H9 (cell line): ENCODE results near the gene FAF1. TPM values are rescaled to one million over a fixed set of nuclear protein-coding genes. Genes with fewer than 3 reads are reported as not detected.

Experiments
- DNase-seq: peaks from one replicate; pipeline ENCODE4 v3.0.0-alpha.2; 2017
- H2AFZ ChIP-seq: one replicate; pipeline ENCODE4 v1.6.1; 2013; ENCODE audit warnings: mild to moderate bottlenecking, low read length, control low read depth, moderate library complexity
- H2AK5ac ChIP-seq: 2 replicates; pipeline ENCODE4 v1.6.1; 2013; ENCODE audit warnings: low read length, control low read depth, mixed read lengths; ENCODE audit not compliant: insufficient read length
- H2BK120ac ChIP-seq: one replicate; pipeline ENCODE4 v1.6.1; 2013; ENCODE audit warnings: low read depth, mild to moderate bottlenecking, low read length, control low read depth, inconsistent platforms; ENCODE audit not compliant: poor library complexity, severe bottlenecking
- H2BK12ac ChIP-seq: 2 replicates; pipeline ENCODE4 v1.6.1; 2013; ENCODE audit warnings: low read length, control low read depth, mixed read lengths, low read depth; ENCODE audit not compliant: insufficient read length
- H2BK15ac ChIP-seq: 2 replicates; pipeline ENCODE4 v1.6.1; 2013; ENCODE audit warnings: low read depth, low read length, control low read depth
- H2BK20ac ChIP-seq: one replicate; pipeline ENCODE4 v1.6.1; 2013; ENCODE audit warnings: low read depth, mild to moderate bottlenecking, low read length, control low read depth, inconsistent platforms; ENCODE audit not compliant: poor library complexity, severe bottlenecking
- H2BK5ac ChIP-seq: 2 replicates; pipeline ENCODE4 v1.6.1; 2013; ENCODE audit warnings: low read length, control low read depth, mixed read lengths; ENCODE audit not compliant: insufficient read length
- H3K14ac ChIP-seq: 2 replicates; pipeline ENCODE4 v1.6.1; 2013; ENCODE audit warnings: low read length, control low read depth; ENCODE audit not compliant: insufficient read depth
- H3K18ac ChIP-seq: 2 replicates; pipeline ENCODE4 v1.6.1; 2013; ENCODE audit warnings: low read depth, mild to moderate bottlenecking, mixed read lengths, low read length, control low read depth; ENCODE audit not compliant: insufficient read length
- H3K23ac ChIP-seq: 2 replicates; pipeline ENCODE4 v1.6.1; 2013; ENCODE audit warnings: low read length, control low read depth, mixed read lengths, low read depth; ENCODE audit not compliant: insufficient read length
- H3K23me2 ChIP-seq: 2 replicates; pipeline ENCODE4 v1.6.1; 2013; ENCODE audit warnings: low read depth, mild to moderate bottlenecking, mixed read lengths, low read length, control low read depth; ENCODE audit not compliant: insufficient read length, poor library complexity, severe bottlenecking
- H3K27ac ChIP-seq: 2 replicates; pipeline ENCODE4 v1.5.1; 2013; ENCODE audit warnings: low read length, control low read depth, mixed read lengths, low read depth; ENCODE audit not compliant: insufficient read length
- H3K27me3 ChIP-seq: 2 replicates; pipeline ENCODE4 v1.6.1; 2013; ENCODE audit warnings: low read length, control low read depth, inconsistent platforms; ENCODE audit not compliant: insufficient read depth
- H3K4ac ChIP-seq: 2 replicates; pipeline ENCODE4 v1.6.1; 2013; ENCODE audit warnings: low read depth, mild to moderate bottlenecking, control low read depth, inconsistent platforms, low read length, moderate library complexity
- H3K4me1 ChIP-seq: 2 replicates; pipeline ENCODE4 v1.6.1; 2013; ENCODE audit warnings: low read length, control low read depth, inconsistent platforms; ENCODE audit not compliant: insufficient read depth
- H3K4me2 ChIP-seq: 2 replicates; pipeline ENCODE4 v1.6.1; 2013; ENCODE audit warnings: low read length, control low read depth, mixed read lengths; ENCODE audit not compliant: insufficient read length, insufficient read depth
- H3K56ac ChIP-seq: 2 replicates; pipeline ENCODE4 v1.6.1; 2013; ENCODE audit warnings: low read depth, mild to moderate bottlenecking, mixed read lengths, low read length, control low read depth; ENCODE audit not compliant: insufficient read length
- H3K79me1 ChIP-seq: 2 replicates; pipeline ENCODE4 v1.6.1; 2013; ENCODE audit warnings: low read depth, mild to moderate bottlenecking, moderate library complexity, low read length, control low read depth, inconsistent platforms; ENCODE audit not compliant: insufficient read depth, poor library complexity, severe bottlenecking
- H3K79me2 ChIP-seq: 2 replicates; pipeline ENCODE4 v1.6.1; 2013; ENCODE audit warnings: low read length, control low read depth, inconsistent platforms; ENCODE audit not compliant: insufficient read depth
- H3K9ac ChIP-seq: 2 replicates; pipeline ENCODE4 v1.6.1; 2013; ENCODE audit warnings: low read length, control low read depth, mixed read lengths; ENCODE audit not compliant: insufficient read length; ENCODE audit errors: extremely low read depth
- H3K9me3 ChIP-seq: one replicate; pipeline ENCODE4 v1.6.1; 2013; ENCODE audit warnings: low read depth, low read length, inconsistent platforms; ENCODE audit not compliant: control insufficient read depth
- H3T11ph ChIP-seq: one replicate; pipeline ENCODE4 v1.6.1; 2013; ENCODE audit warnings: mild to moderate bottlenecking, low read length, control low read depth, inconsistent platforms
- H4K20me1 ChIP-seq: one replicate; pipeline ENCODE4 v1.6.1; 2013; ENCODE audit not compliant: control insufficient read depth, insufficient read length, insufficient read depth
- H4K5ac ChIP-seq: 2 replicates; pipeline ENCODE4 v1.6.1; 2013; ENCODE audit warnings: low read depth, mild to moderate bottlenecking, mixed read lengths, low read length, control low read depth; ENCODE audit not compliant: insufficient read length
- H4K8ac ChIP-seq: replicated peaks from 2 replicates; pipeline ENCODE4 v1.6.1; 2013; ENCODE audit warnings: low read length, control low read depth, mixed read lengths, low read depth; ENCODE audit not compliant: insufficient read length
- H4K91ac ChIP-seq: 2 replicates; pipeline ENCODE4 v1.6.1; 2013; ENCODE audit warnings: low read depth, mild to moderate bottlenecking, moderate library complexity, mixed read lengths, low read length, control low read depth; ENCODE audit not compliant: insufficient read length
- H3K27ac Mint-ChIP-seq, 3 experiments: 2 replicates in 2 of 3; 3 replicates in 1 of 3; pipeline ENCODE4 v1.8.0; 2020 to 2021; ENCODE audit warnings: mixed read lengths in 3 of 3, mild to moderate bottlenecking in 1 of 3, moderate library complexity in 1 of 3
- H3K27me3 Mint-ChIP-seq: 2 replicates; pipeline ENCODE4 v1.8.0; 2021; ENCODE audit warnings: low read depth, mild to moderate bottlenecking, moderate library complexity, mixed read lengths
- H3K36me3 Mint-ChIP-seq, 3 experiments: 2 replicates in 2 of 3; 3 replicates in 1 of 3; pipeline ENCODE4 v1.8.0; 2020 to 2021; ENCODE audit warnings: low read depth in 3 of 3, mixed read lengths in 3 of 3; ENCODE audit not compliant: insufficient read depth in 1 of 3
- H3K4me1 Mint-ChIP-seq, 2 experiments: 2 replicates each; pipeline ENCODE4 v1.8.0; 2020; ENCODE audit warnings: mixed read lengths in 2 of 2
- H3K4me3 Mint-ChIP-seq, 2 experiments: 2 replicates in 1 of 2; 3 replicates in 1 of 2; pipeline ENCODE4 v1.8.0; 2020 to 2021; ENCODE audit warnings: mild to moderate bottlenecking in 2 of 2, mixed read lengths in 2 of 2, moderate library complexity in 1 of 2
- H3K9me3 Mint-ChIP-seq, 2 experiments: 2 replicates in 1 of 2; 3 replicates in 1 of 2; pipeline ENCODE4 v1.8.0; 2020; ENCODE audit warnings: mild to moderate bottlenecking in 2 of 2, mixed read lengths in 2 of 2, moderate library complexity in 1 of 2
- CTCF ChIP-seq: fragments of 200-600 bp; sonication (generic); conservative IDR thresholded peaks from 3 replicates; pipeline ENCODE4 v1.8.0; 2021; ENCODE audit warnings: antibody characterized with exemption, mild to moderate bottlenecking
- WGBS: extraction: QIAGEN DNeasy Blood & Tissue Kit; methylation state at CpG from one replicate; pipeline ENCODE4 v1.1.7; 2013; ENCODE audit warnings: missing lambda C conversion rate, low lambda C conversion rate, mixed read lengths; ENCODE audit not compliant: insufficient read length; ENCODE audit errors: extremely low coverage; 5-methylcytosine and 5-hydroxymethylcytosine counted together
- total RNA-seq: library from RNA; stranded (reverse); gene quantifications from 2 replicates; pipeline ENCODE4 v1.2.1, GENCODE V29; 2021

Gene FAF1
- total RNA-seq, 1 experiment from 2014 or later = 60.8 TPM

GRCh38 chr1:50538476-50538875, 421.6 kb downstream of the FAF1 start:
- H4K8ac ChIP-seq = no peak overlapping the region
- no peak for TF ChIP-seq CTCF

More at GRCh38 chr1:50538476-50538875, 421.6 kb downstream of the FAF1 start:
- Histone ChIP-seq H3K23ac (no peak overlapping the region), H2BK20ac (no peak overlapping the region), H4K5ac (no peak overlapping the region), H3K9ac (no peak overlapping the region), H3K4ac (no peak overlapping the region), H3K79me2 (no peaks in the 10 kb centered on the region), H2BK12ac (no peak overlapping the region), H3K4me2 (no peak overlapping the region), H3K9me3 (no peaks in the 10 kb centered on the region), H2AFZ (no peak overlapping the region), H3K18ac (no peak overlapping the region), H2BK15ac (no peak overlapping the region), H3K27ac (no peak overlapping the region), H3K14ac (no peak overlapping the region), H2AK5ac (no peak overlapping the region), H4K20me1 (no peaks in the 10 kb centered on the region), H3K56ac (no peak overlapping the region), H3T11ph (no peak overlapping the region), H2BK5ac (no peak overlapping the region), H3K27me3 (no peaks in the 10 kb centered on the region), H3K79me1 (no peaks in the 10 kb centered on the region), H2BK120ac (no peak overlapping the region), H3K4me1 (no peaks in the 10 kb centered on the region), H4K91ac (no peak overlapping the region), H3K23me2 (no peaks in the 10 kb centered on the region)
- Mint-ChIP-seq H3K27ac (no peak overlapping the region), H3K9me3 (no peaks in the 10 kb centered on the region), H3K36me3 (no peaks in the 10 kb centered on the region), H3K4me3 (no peak overlapping the region), H3K27me3 (no peaks in the 10 kb centered on the region), H3K4me1 (no peaks in the 10 kb centered on the region)
- WGBS = no CpG with 5 or more reads among the region's 1 CpG
- no peak for DNase-seq
